Placental pericyte (primary cell): ENCODE data around the gene TSN. TPM values are rescaled to one million over a fixed set of nuclear protein-coding genes. Genes with fewer than 3 reads are reported as not detected.

Source experiments
- total RNA-seq: library from RNA; depleted of rRNA; stranded (reverse); fragments of >200 nt; gene quantifications from 2 replicates; pipeline ENCODE4 v1.2.3, GENCODE V29; 2012

TSN gene
- total RNA-seq: 31.7 and 46.1 TPM in 2 replicates

DNA sequence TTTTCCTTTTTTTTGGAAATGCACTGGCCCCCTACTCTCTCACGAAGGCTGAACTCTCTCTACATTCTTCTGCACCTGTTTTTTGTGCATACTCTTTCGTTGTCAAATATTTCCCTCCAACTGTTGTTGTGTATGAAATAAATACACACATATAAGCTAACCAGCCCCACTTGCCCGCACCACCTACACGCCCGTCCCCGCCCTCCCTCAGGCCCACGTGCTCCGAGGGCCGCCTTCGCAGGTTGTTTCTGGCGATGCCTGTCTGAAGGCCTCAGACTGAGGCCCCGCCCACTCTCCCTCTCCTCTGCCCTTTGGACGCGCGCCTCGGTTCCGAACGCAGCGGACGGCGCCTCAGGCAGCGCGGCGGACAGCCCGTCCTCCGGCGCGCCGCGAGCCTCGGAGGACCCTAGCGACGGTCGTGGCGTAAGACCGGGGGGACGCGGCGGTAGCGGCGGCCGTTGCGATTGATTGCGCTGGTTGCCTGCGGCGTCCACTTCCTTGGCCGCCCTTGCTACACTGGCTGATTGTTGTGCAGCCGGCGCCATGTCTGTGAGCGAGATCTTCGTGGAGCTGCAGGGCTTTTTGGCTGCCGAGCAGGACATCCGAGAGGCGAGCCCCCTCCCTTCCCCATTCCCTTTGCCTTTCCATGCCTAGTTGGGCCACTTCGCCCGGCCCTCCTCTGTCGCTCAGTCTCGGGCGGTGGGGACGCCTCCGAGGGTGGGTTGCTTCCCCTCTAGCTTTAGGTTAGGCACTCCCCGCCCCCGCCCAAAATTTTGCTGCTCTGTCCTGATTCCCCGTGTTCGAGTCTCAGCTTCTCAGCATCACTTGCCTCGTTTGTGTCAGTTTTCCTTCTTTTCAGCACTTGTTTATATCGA is at the start of gene TSN:
Gene TSN (plus strand): TSS at position 415 of the 875 bp plus-strand sequence. CDS start 129 bp downstream, at position 544.

DNA sequence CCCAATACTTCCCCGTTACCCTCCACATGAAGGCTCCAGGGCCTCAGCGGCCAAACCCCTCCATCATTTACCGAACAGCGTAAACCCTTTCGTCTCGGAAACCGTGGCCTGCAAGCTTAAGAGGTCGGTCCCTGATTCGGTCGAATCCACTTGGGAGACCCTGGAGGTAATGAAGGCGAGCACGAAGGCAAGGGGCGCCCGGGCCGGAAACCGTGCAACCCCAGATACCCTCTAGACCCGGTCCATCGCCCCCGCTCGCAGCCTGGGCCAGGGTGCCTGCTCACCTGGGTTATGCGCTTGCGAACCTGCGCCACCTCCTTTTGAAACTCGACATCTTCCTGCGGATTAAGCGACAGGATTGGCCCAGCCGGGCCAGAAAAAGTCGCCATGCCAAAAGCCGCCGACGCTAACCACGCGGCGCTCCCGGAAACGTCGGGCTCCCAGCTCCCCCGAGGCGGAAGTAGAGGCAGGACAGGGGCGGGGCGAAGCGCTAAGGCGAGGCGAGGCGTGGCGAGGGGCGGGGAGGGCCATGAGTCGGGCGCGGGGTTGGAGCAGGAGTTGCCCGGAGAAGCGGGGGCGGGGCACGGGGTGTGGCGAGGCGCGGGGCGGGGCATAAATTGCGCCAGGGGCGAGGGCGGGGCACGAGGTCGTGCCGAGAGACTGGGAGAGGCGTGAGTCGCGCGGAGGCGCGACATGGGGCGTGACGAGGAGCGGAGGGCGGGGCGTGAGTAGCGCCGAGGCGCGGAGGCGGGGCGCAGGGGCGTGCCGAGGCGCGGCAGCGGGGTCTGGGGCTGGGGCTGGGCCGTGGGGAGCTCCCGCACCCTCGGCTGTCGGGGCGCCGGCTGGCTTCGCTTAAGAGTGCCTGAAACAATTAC is 18.8 kb upstream of the TSN start, which contains the start of gene NIFK:
Gene NIFK (minus strand): TSS at position 414 of the 875 bp plus-strand sequence. CDS start 25 bp downstream, at position 389.

Other genes with a start within 250 kb of the TSN start
- gene RNU4ATAC, start 224.8 kb upstream of the TSN start, total RNA-seq: under 0.01 TPM in 2 replicates
- gene CLASP1, start 106.2 kb upstream of the TSN start, total RNA-seq: 44.6 and 71.6 TPM in 2 replicates
- 40.5 and 62.4 TPM in 2 replicates for gene NIFK, start 18.8 kb upstream of the TSN start, total RNA-seq